H9 (cell line): Measurements from ENCODE around the gene MST1. TPM values are rescaled to one million over a fixed set of nuclear protein-coding genes. Genes with fewer than 3 reads are reported as not detected.

Experiments used
- DNase-seq: peaks from one replicate; pipeline ENCODE4 v3.0.0-alpha.2; 2017
- H2AFZ ChIP-seq: one replicate; pipeline ENCODE4 v1.6.1; 2013; ENCODE audit warnings: mild to moderate bottlenecking, low read length, control low read depth, moderate library complexity
- H2AK5ac ChIP-seq: 2 replicates; pipeline ENCODE4 v1.6.1; 2013; ENCODE audit warnings: low read length, control low read depth, mixed read lengths; ENCODE audit not compliant: insufficient read length
- H2BK120ac ChIP-seq: one replicate; pipeline ENCODE4 v1.6.1; 2013; ENCODE audit warnings: low read depth, mild to moderate bottlenecking, low read length, control low read depth, inconsistent platforms; ENCODE audit not compliant: poor library complexity, severe bottlenecking
- H2BK12ac ChIP-seq: 2 replicates; pipeline ENCODE4 v1.6.1; 2013; ENCODE audit warnings: low read length, control low read depth, mixed read lengths, low read depth; ENCODE audit not compliant: insufficient read length
- H2BK15ac ChIP-seq: 2 replicates; pipeline ENCODE4 v1.6.1; 2013; ENCODE audit warnings: low read depth, low read length, control low read depth
- H2BK20ac ChIP-seq: one replicate; pipeline ENCODE4 v1.6.1; 2013; ENCODE audit warnings: low read depth, mild to moderate bottlenecking, low read length, control low read depth, inconsistent platforms; ENCODE audit not compliant: poor library complexity, severe bottlenecking
- H2BK5ac ChIP-seq: 2 replicates; pipeline ENCODE4 v1.6.1; 2013; ENCODE audit warnings: low read length, control low read depth, mixed read lengths; ENCODE audit not compliant: insufficient read length
- H3K14ac ChIP-seq: 2 replicates; pipeline ENCODE4 v1.6.1; 2013; ENCODE audit warnings: low read length, control low read depth; ENCODE audit not compliant: insufficient read depth
- H3K18ac ChIP-seq: 2 replicates; pipeline ENCODE4 v1.6.1; 2013; ENCODE audit warnings: low read depth, mild to moderate bottlenecking, mixed read lengths, low read length, control low read depth; ENCODE audit not compliant: insufficient read length
- H3K23ac ChIP-seq: 2 replicates; pipeline ENCODE4 v1.6.1; 2013; ENCODE audit warnings: low read length, control low read depth, mixed read lengths, low read depth; ENCODE audit not compliant: insufficient read length
- H3K23me2 ChIP-seq: 2 replicates; pipeline ENCODE4 v1.6.1; 2013; ENCODE audit warnings: low read depth, mild to moderate bottlenecking, mixed read lengths, low read length, control low read depth; ENCODE audit not compliant: insufficient read length, poor library complexity, severe bottlenecking
- H3K27ac ChIP-seq: 2 replicates; pipeline ENCODE4 v1.5.1; 2013; ENCODE audit warnings: low read length, control low read depth, mixed read lengths, low read depth; ENCODE audit not compliant: insufficient read length
- H3K27me3 ChIP-seq: 2 replicates; pipeline ENCODE4 v1.6.1; 2013; ENCODE audit warnings: low read length, control low read depth, inconsistent platforms; ENCODE audit not compliant: insufficient read depth
- H3K4ac ChIP-seq: 2 replicates; pipeline ENCODE4 v1.6.1; 2013; ENCODE audit warnings: low read depth, mild to moderate bottlenecking, control low read depth, inconsistent platforms, low read length, moderate library complexity
- H3K4me1 ChIP-seq: 2 replicates; pipeline ENCODE4 v1.6.1; 2013; ENCODE audit warnings: low read length, control low read depth, inconsistent platforms; ENCODE audit not compliant: insufficient read depth
- H3K4me2 ChIP-seq: 2 replicates; pipeline ENCODE4 v1.6.1; 2013; ENCODE audit warnings: low read length, control low read depth, mixed read lengths; ENCODE audit not compliant: insufficient read length, insufficient read depth
- H3K56ac ChIP-seq: 2 replicates; pipeline ENCODE4 v1.6.1; 2013; ENCODE audit warnings: low read depth, mild to moderate bottlenecking, mixed read lengths, low read length, control low read depth; ENCODE audit not compliant: insufficient read length
- H3K79me1 ChIP-seq: 2 replicates; pipeline ENCODE4 v1.6.1; 2013; ENCODE audit warnings: low read depth, mild to moderate bottlenecking, moderate library complexity, low read length, control low read depth, inconsistent platforms; ENCODE audit not compliant: insufficient read depth, poor library complexity, severe bottlenecking
- H3K79me2 ChIP-seq: 2 replicates; pipeline ENCODE4 v1.6.1; 2013; ENCODE audit warnings: low read length, control low read depth, inconsistent platforms; ENCODE audit not compliant: insufficient read depth
- H3K9ac ChIP-seq: 2 replicates; pipeline ENCODE4 v1.6.1; 2013; ENCODE audit warnings: low read length, control low read depth, mixed read lengths; ENCODE audit not compliant: insufficient read length; ENCODE audit errors: extremely low read depth
- H3K9me3 ChIP-seq: one replicate; pipeline ENCODE4 v1.6.1; 2013; ENCODE audit warnings: low read depth, low read length, inconsistent platforms; ENCODE audit not compliant: control insufficient read depth
- H3T11ph ChIP-seq: one replicate; pipeline ENCODE4 v1.6.1; 2013; ENCODE audit warnings: mild to moderate bottlenecking, low read length, control low read depth, inconsistent platforms
- H4K20me1 ChIP-seq: one replicate; pipeline ENCODE4 v1.6.1; 2013; ENCODE audit not compliant: control insufficient read depth, insufficient read length, insufficient read depth
- H4K5ac ChIP-seq: 2 replicates; pipeline ENCODE4 v1.6.1; 2013; ENCODE audit warnings: low read depth, mild to moderate bottlenecking, mixed read lengths, low read length, control low read depth; ENCODE audit not compliant: insufficient read length
- H4K8ac ChIP-seq: replicated peaks from 2 replicates; pipeline ENCODE4 v1.6.1; 2013; ENCODE audit warnings: low read length, control low read depth, mixed read lengths, low read depth; ENCODE audit not compliant: insufficient read length
- H4K91ac ChIP-seq: 2 replicates; pipeline ENCODE4 v1.6.1; 2013; ENCODE audit warnings: low read depth, mild to moderate bottlenecking, moderate library complexity, mixed read lengths, low read length, control low read depth; ENCODE audit not compliant: insufficient read length
- H3K27ac Mint-ChIP-seq, 3 experiments: 2 replicates in 2 of 3; 3 replicates in 1 of 3; pipeline ENCODE4 v1.8.0; 2020 to 2021; ENCODE audit warnings: mixed read lengths in 3 of 3, mild to moderate bottlenecking in 1 of 3, moderate library complexity in 1 of 3
- H3K27me3 Mint-ChIP-seq: 2 replicates; pipeline ENCODE4 v1.8.0; 2021; ENCODE audit warnings: low read depth, mild to moderate bottlenecking, moderate library complexity, mixed read lengths
- H3K36me3 Mint-ChIP-seq, 3 experiments: 2 replicates in 2 of 3; 3 replicates in 1 of 3; pipeline ENCODE4 v1.8.0; 2020 to 2021; ENCODE audit warnings: low read depth in 3 of 3, mixed read lengths in 3 of 3; ENCODE audit not compliant: insufficient read depth in 1 of 3
- H3K4me1 Mint-ChIP-seq, 2 experiments: 2 replicates each; pipeline ENCODE4 v1.8.0; 2020; ENCODE audit warnings: mixed read lengths in 2 of 2
- H3K4me3 Mint-ChIP-seq, 2 experiments: 2 replicates in 1 of 2; 3 replicates in 1 of 2; pipeline ENCODE4 v1.8.0; 2020 to 2021; ENCODE audit warnings: mild to moderate bottlenecking in 2 of 2, mixed read lengths in 2 of 2, moderate library complexity in 1 of 2
- H3K9me3 Mint-ChIP-seq, 2 experiments: 2 replicates in 1 of 2; 3 replicates in 1 of 2; pipeline ENCODE4 v1.8.0; 2020; ENCODE audit warnings: mild to moderate bottlenecking in 2 of 2, mixed read lengths in 2 of 2, moderate library complexity in 1 of 2
- WGBS: extraction: QIAGEN DNeasy Blood & Tissue Kit; methylation state at CpG from one replicate; pipeline ENCODE4 v1.1.7; 2013; ENCODE audit warnings: missing lambda C conversion rate, low lambda C conversion rate, mixed read lengths; ENCODE audit not compliant: insufficient read length; ENCODE audit errors: extremely low coverage; 5-methylcytosine and 5-hydroxymethylcytosine counted together
- total RNA-seq: library from RNA; stranded (reverse); gene quantifications from 2 replicates; pipeline ENCODE4 v1.2.1, GENCODE V29; 2021
- TF ChIP-seq, protein P1 (sequence below): fragments of 200-600 bp; sonication (generic); conservative IDR thresholded peaks from 3 replicates; pipeline ENCODE4 v1.8.0; 2021; ENCODE audit warnings: antibody characterized with exemption, mild to moderate bottlenecking

The MST1 gene
- total RNA-seq, 1 experiment from 2014 or later = 8.9 TPM

GRCh38 chr3:49704629-49705028 is 15.4 kb upstream of the MST1 start:
- H2BK5ac ChIP-seq = no peak overlapping the region
- no peak overlapping the region for H2BK20ac ChIP-seq
- peaks cover 6 to 20% (median 18%) of the 10 kb centered on the region in 3 experiments for H3K36me3 Mint-ChIP-seq
- H2BK12ac ChIP-seq = no peak overlapping the region
- no peak overlapping the region for H3K56ac ChIP-seq
- H3K27me3 ChIP-seq = no peaks in the 10 kb centered on the region
- no peak overlapping the region for H3K27ac ChIP-seq
- no peaks in the 10 kb centered on the region for H3K9me3 Mint-ChIP-seq
- H4K20me1 ChIP-seq = no peaks in the 10 kb centered on the region
- no peaks in the 10 kb centered on the region for H3K79me1 ChIP-seq
- no peak overlapping the region for H4K8ac ChIP-seq
- no peak for DNase-seq
- H3K18ac ChIP-seq = no peak overlapping the region
- TF ChIP-seq, protein P1, sequence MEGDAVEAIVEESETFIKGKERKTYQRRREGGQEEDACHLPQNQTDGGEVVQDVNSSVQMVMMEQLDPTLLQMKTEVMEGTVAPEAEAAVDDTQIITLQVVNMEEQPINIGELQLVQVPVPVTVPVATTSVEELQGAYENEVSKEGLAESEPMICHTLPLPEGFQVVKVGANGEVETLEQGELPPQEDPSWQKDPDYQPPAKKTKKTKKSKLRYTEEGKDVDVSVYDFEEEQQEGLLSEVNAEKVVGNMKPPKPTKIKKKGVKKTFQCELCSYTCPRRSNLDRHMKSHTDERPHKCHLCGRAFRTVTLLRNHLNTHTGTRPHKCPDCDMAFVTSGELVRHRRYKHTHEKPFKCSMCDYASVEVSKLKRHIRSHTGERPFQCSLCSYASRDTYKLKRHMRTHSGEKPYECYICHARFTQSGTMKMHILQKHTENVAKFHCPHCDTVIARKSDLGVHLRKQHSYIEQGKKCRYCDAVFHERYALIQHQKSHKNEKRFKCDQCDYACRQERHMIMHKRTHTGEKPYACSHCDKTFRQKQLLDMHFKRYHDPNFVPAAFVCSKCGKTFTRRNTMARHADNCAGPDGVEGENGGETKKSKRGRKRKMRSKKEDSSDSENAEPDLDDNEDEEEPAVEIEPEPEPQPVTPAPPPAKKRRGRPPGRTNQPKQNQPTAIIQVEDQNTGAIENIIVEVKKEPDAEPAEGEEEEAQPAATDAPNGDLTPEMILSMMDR = no peak
- H3T11ph ChIP-seq = no peak overlapping the region
- H3K4me2 ChIP-seq = no peak overlapping the region
- no peaks in the 10 kb centered on the region for H3K79me2 ChIP-seq
- H3K14ac ChIP-seq = no peak overlapping the region
- no peak overlapping the region for H4K5ac ChIP-seq
- no peak overlapping the region for H2AFZ ChIP-seq
- no peaks in the 10 kb centered on the region for H3K9me3 ChIP-seq
- no peak overlapping the region for H2AK5ac ChIP-seq
- H2BK15ac ChIP-seq = no peak overlapping the region
- no peak overlapping the region for H3K4me3 Mint-ChIP-seq
- H3K27ac Mint-ChIP-seq = peak overlapping the region in 1 of 3 experiments; percentile 85; a peak in 1 of 7 replicates
- H3K9ac ChIP-seq = no peak overlapping the region
- H3K23ac ChIP-seq = no peak overlapping the region
- no peak overlapping the region for H3K4ac ChIP-seq
- H2BK120ac ChIP-seq = no peak overlapping the region
- no peaks in the 10 kb centered on the region for H3K27me3 Mint-ChIP-seq
- peaks cover 11 to 21% of the 10 kb centered on the region in 2 experiments for H3K4me1 Mint-ChIP-seq
- no peaks in the 10 kb centered on the region for H3K4me1 ChIP-seq
- WGBS = no CpG with 5 or more reads among the region's 8 CpGs
- H4K91ac ChIP-seq = no peak overlapping the region
- no peaks in the 10 kb centered on the region for H3K23me2 ChIP-seq
